ENCODE measurements around the gene SLITRK1. TPM values are rescaled to one million over a fixed set of nuclear protein-coding genes. Genes with fewer than 3 reads are reported as not detected.

The SLITRK1 gene
- total and polyA plus RNA-seq, 9 of the 15 experiments (the other 6 are each of a cell fraction or from before 2014, with no cell fraction given): not detected

- no peaks in the 10 kb centered on the region for H3K79me2 ChIP-seq (ENCODE audit: control insufficient read depth, insufficient read depth, low read length)
- no peak overlapping the region for H2AFZ ChIP-seq (ENCODE audit: low read depth, low read length)
- H3K4me1 ChIP-seq (replicated peaks in 1 of 2; ENCODE audit: control insufficient read depth in 2 of 2, insufficient read depth in 2 of 2, low read length in 2 of 2): no peaks in the 10 kb centered on the region
- no TSS peak for BruUV-seq (replicated peaks)
- in situ Hi-C loops (cut with MboI) (no loop called here), intact Hi-C loops (cut with micrococcal nuclease) (no loop called here)
- no peaks in the 10 kb centered on the region for H3K36me3 ChIP-seq (ENCODE audit: control insufficient read depth, insufficient read depth, low read length)
- 0% methylated on average over 3 of the region's 3 CpGs for WGBS (ENCODE audit: insufficient coverage, low coverage, missing lambda C conversion rate)
- no peak overlapping the region for H3K4me3 ChIP-seq
- H3K9me1 ChIP-seq (ENCODE audit: control insufficient read depth, insufficient read depth, low read length): no peaks in the 10 kb centered on the region
- H3K27ac ChIP-seq (ENCODE audit: extremely low read depth, low read depth, low read length): no peak overlapping the region
- no peak for FAIRE-seq
- TF ChIP-seq E2F6 (IDR thresholded peaks at IDR 0.05; ENCODE audit: borderline replicate concordance in 1 of 2, extremely low read depth in 1 of 2, insufficient read depth in 1 of 2, insufficient read length in 1 of 2, low read depth in 1 of 2, low read length in 1 of 2, poor library complexity in 1 of 2, severe bottlenecking in 1 of 2) (no peak), HOXB6 (CRISPR knock-in tag; IDR thresholded peaks at IDR 0.05; ENCODE audit: borderline replicate concordance) (no peak), ZNF639 (CRISPR knock-in tag; conservative IDR thresholded peaks at IDR 0.05 in 1 of 2, IDR thresholded peaks at IDR 0.05 in 1 of 2) (no peak), RFX7 (CRISPR knock-in tag; IDR thresholded peaks at IDR 0.05) (no peak), TAF7 (tag; IDR thresholded peaks at IDR 0.05) (no peak), TGIF2 (CRISPR knock-in tag; IDR thresholded peaks at IDR 0.05) (no peak), TFE3 (CRISPR knock-in tag; IDR thresholded peaks at IDR 0.05) (no peak), LCOR (CRISPR knock-in tag; IDR thresholded peaks at IDR 0.05) (no peak), ZC3H4 (CRISPR knock-in tag; IDR thresholded peaks at IDR 0.05; ENCODE audit: borderline replicate concordance) (no peak), MTA3 (IDR thresholded peaks at IDR 0.05; ENCODE audit: borderline replicate concordance) (no peak), KLF13 (tag; IDR thresholded peaks at IDR 0.05; ENCODE audit: borderline replicate concordance, low read depth) (no peak), FOXM1 (IDR thresholded peaks at IDR 0.05; ENCODE audit: low read depth) (no peak), FOXM1 (CRISPR knock-in tag; IDR thresholded peaks at IDR 0.05; ENCODE audit: low read depth) (no peak), POLR2B (IDR thresholded peaks at IDR 0.05; ENCODE audit: low read depth, partially characterized antibody) (no peak)
- no peaks in the 10 kb centered on the region for H3K27me3 ChIP-seq (ENCODE audit: control insufficient read depth in 2 of 2, insufficient read depth in 2 of 2, low read length in 2 of 2)
- H3K4me2 ChIP-seq (ENCODE audit: insufficient read depth, low read length): no peak overlapping the region
- no peak for DNase-seq (ENCODE audit: extremely low read depth in 1 of 4, low spot score in 3 of 4)
- ChIA-PET CTCF (ENCODE audit: low intra/inter-chr PET ratio) (no interaction called here), POLR2A (no interaction called here)
- no peak overlapping the region for H3K9ac ChIP-seq (ENCODE audit: insufficient read depth in 1 of 2, low read depth in 2 of 2, low read length in 2 of 2)
- ATAC-seq: no peak
- H4K20me1 ChIP-seq (replicated peaks; ENCODE audit: control insufficient read depth, insufficient read depth, low read length): no peaks in the 10 kb centered on the region
- no peaks in the 10 kb centered on the region for H3K9me3 ChIP-seq (replicated peaks; ENCODE audit: control insufficient read depth, insufficient read depth, low read depth, low read length)
Observed at GRCh38 chr13:83890358-83890757, 8.1 kb upstream of the SLITRK1 start.
